GM12878 (cell line): Measurements from ENCODE around the gene TTC4. TPM values are rescaled to one million over a fixed set of nuclear protein-coding genes. Genes with fewer than 3 reads are reported as not detected.

Experiments used
- ATAC-seq: fragments of 200-7000 bp; cut with Tn5 transposase; 3 replicates; pipeline ENCODE4 v1.9.1; 2020; ENCODE audit warnings: mild to moderate bottlenecking, moderate library complexity
- BruUV-seq: library from RNA; stranded (reverse); fragments of 400-500 nt; replicated peaks from 2 replicates; lab custom pipeline; 2021; lab: Mats Ljungman, UMichigan
- CTCF ChIA-PET: fragments of 300-600 bp; sonication (Branson Sonifier 250); formaldehyde crosslinking; extraction: SDS; loops from one replicate; lab custom pipeline; 2021; ENCODE audit warnings: inconsistent platforms; lab: Yijun Ruan, JAX
- POLR2A ChIA-PET: fragments of 350-600 bp; formaldehyde crosslinking; extraction: SDS; loops from one replicate; lab custom pipeline; 2021; ENCODE audit warnings: inconsistent platforms; lab: Charles Lee
- RAD21 ChIA-PET: fragments of 300-600 bp; sonication (Branson Sonifier 250); formaldehyde crosslinking; loops from one replicate; lab custom pipeline; 2023; ENCODE audit warnings: antibody characterized with exemption; ENCODE audit not compliant: unreplicated experiment; lab: Charles Lee
- SMC1A ChIA-PET: fragments of 300-600 bp; sonication (Branson Sonifier 250); formaldehyde crosslinking; loops from one replicate; lab custom pipeline; 2023; ENCODE audit not compliant: unreplicated experiment, uncharacterized antibody; lab: Charles Lee
- DNase-seq: peaks from one replicate; pipeline ENCODE4 v3.0.0-alpha.2; 2011; ENCODE audit warnings: low read depth, low spot score
- FAIRE-seq: peaks from 3 replicates; lab custom pipeline; 2011; peaks lifted over from hg19 to GRCh38; lab: Jason Lieb, UNC
- H2AFZ ChIP-seq: 2 replicates; pipeline ENCODE4 v1.6.0; 2011; ENCODE audit warnings: low read depth, low read length, control low read depth; ENCODE audit not compliant: control insufficient read depth
- H3K27ac ChIP-seq: 2 replicates; pipeline ENCODE4 v1.5.1; 2011; ENCODE audit warnings: control low read depth; ENCODE audit not compliant: control insufficient read depth, insufficient read depth
- H3K27me3 ChIP-seq, 2 experiments: replicated peaks in 1 of 2; 2 replicates each; pipeline versions ENCODE4 v1.6.0 to v1.6.1; 2011; ENCODE audit warnings: low read length in 1 of 2; ENCODE audit not compliant: control insufficient read depth in 2 of 2, insufficient read depth in 2 of 2
- H3K36me3 ChIP-seq, 2 experiments: 2 replicates each; pipeline ENCODE4 v1.5.1; 2011; ENCODE audit warnings: low read length in 1 of 2; ENCODE audit not compliant: control insufficient read depth in 2 of 2, insufficient read depth in 2 of 2
- H3K4me1 ChIP-seq: 2 replicates; pipeline ENCODE4 v1.6.1; 2011; ENCODE audit warnings: mild to moderate bottlenecking, low read length, moderate library complexity, mixed read lengths; ENCODE audit not compliant: control insufficient read depth, insufficient read depth
- H3K4me2 ChIP-seq: 2 replicates; pipeline ENCODE4 v1.6.0; 2011; ENCODE audit warnings: control low read depth; ENCODE audit not compliant: control insufficient read depth, insufficient read depth
- H3K4me3 ChIP-seq: fragments of 200-600 bp; sonication (generic); 2 replicates; pipeline ENCODE4 v1.5.1; 2016
- H3K79me2 ChIP-seq: 2 replicates; pipeline ENCODE4 v1.6.0; 2011; ENCODE audit warnings: low read length; ENCODE audit not compliant: control insufficient read depth, insufficient read depth
- H3K9ac ChIP-seq: 2 replicates; pipeline ENCODE4 v1.8.0; 2011; ENCODE audit warnings: low read length, control low read depth, mixed read lengths; ENCODE audit not compliant: control insufficient read depth, insufficient read depth
- H3K9me3 ChIP-seq: replicated peaks from 3 replicates; pipeline ENCODE4 v1.5.1; 2011; ENCODE audit warnings: mild to moderate bottlenecking, low read length; ENCODE audit not compliant: control insufficient read depth, insufficient read depth
- H4K20me1 ChIP-seq: 2 replicates; pipeline ENCODE4 v1.6.0; 2011; ENCODE audit not compliant: control insufficient read depth, insufficient read depth
- CBX3 ChIP-seq: fragments of 200-600 bp; sonication (generic); IDR thresholded peaks from 2 replicates; pipeline ENCODE4 v1.6.1; 2016; ENCODE audit warnings: low read depth, borderline replicate concordance
- CREB1 ChIP-seq: IDR thresholded peaks from 2 replicates; pipeline ENCODE4 v1.6.1; 2012; ENCODE audit warnings: low read depth, mild to moderate bottlenecking, inconsistent platforms
- CREM ChIP-seq: IDR thresholded peaks from 2 replicates; pipeline ENCODE4 v1.6.1; 2014; ENCODE audit warnings: antibody characterized with exemption, low read depth
- GABPA ChIP-seq: IDR thresholded peaks from 2 replicates; pipeline ENCODE4 v1.6.1; 2014; ENCODE audit warnings: antibody characterized with exemption, low read depth, mild to moderate bottlenecking, inconsistent platforms
- MYC ChIP-seq: IDR thresholded peaks from 2 replicates; pipeline ENCODE4 v1.6.1; 2011; ENCODE audit warnings: mild to moderate bottlenecking, low read length, moderate library complexity, inconsistent platforms; ENCODE audit not compliant: insufficient read depth, insufficient replicate concordance, insufficient read length, severe bottlenecking
- NKRF ChIP-seq: fragments of 450-650 bp; conservative IDR thresholded peaks from 2 replicates; pipeline ENCODE4 v1.6.1; 2017; ENCODE audit warnings: mild to moderate bottlenecking, moderate library complexity
- PBX3 ChIP-seq: IDR thresholded peaks from 2 replicates; pipeline ENCODE4 v1.6.1; 2011; ENCODE audit warnings: mild to moderate bottlenecking, low read depth, low read length, moderate library complexity; ENCODE audit not compliant: insufficient replicate concordance
- SPI1 ChIP-seq: IDR thresholded peaks from 2 replicates; pipeline ENCODE4 v1.6.1; 2011; ENCODE audit warnings: low read depth, mild to moderate bottlenecking, low read length, moderate library complexity, borderline replicate concordance; ENCODE audit not compliant: insufficient read depth
- USF1 ChIP-seq: IDR thresholded peaks from 2 replicates; pipeline ENCODE4 v1.6.1; 2011; ENCODE audit warnings: borderline replicate concordance, low read depth, mild to moderate bottlenecking, moderate library complexity, mixed read lengths, low read length; ENCODE audit not compliant: insufficient read depth; ENCODE audit errors: extremely low read length
- YBX1 ChIP-seq: fragments of 450-650 bp; IDR thresholded peaks from 2 replicates; pipeline ENCODE4 v1.6.1; 2016; ENCODE audit warnings: antibody characterized with exemption
- ZNF217 ChIP-seq: fragments of 450-650 bp; IDR thresholded peaks from 2 replicates; pipeline ENCODE4 v1.6.1; 2017; ENCODE audit warnings: antibody characterized with exemption, mild to moderate bottlenecking
- ZZZ3 ChIP-seq: IDR thresholded peaks from 2 replicates; pipeline ENCODE4 v1.6.1; 2011; ENCODE audit warnings: low read depth; ENCODE audit not compliant: control insufficient read depth, insufficient read length
- in situ Hi-C: fragments of 300-500 bp; cut with MboI; formaldehyde crosslinking; loops from 9 replicates; pipeline ENCODE4 v1.14.3; 2018; ENCODE audit warnings: mixed read lengths
- intact Hi-C: fragments of 100-400 bp; cut with micrococcal nuclease; formaldehyde crosslinking; loops from one replicate; pipeline ENCODE4 v1.14.2; 2022; ENCODE audit not compliant: unreplicated experiment
- polyA plus RNA-seq, 11 experiments: library from polyadenylated mRNA; depleted of rRNA in 4 of 11; unstranded in 6 of 11; stranded (reverse) in 5 of 11; fragments of >200 nt; fragmentation: Nextera tagmentation in 4 of 11; fragmentation: Illumina TruSeq in 1 of 11; extraction: Ambion mirVana in 4 of 11; extraction: Trizol in 1 of 11; gene quantifications; 1 replicate in 1 of 11; 2 replicates in 10 of 11; pipeline versions ENCODE4 v1.2.1 to v1.2.3, GENCODE V29; 2011 to 2016; ENCODE audit warnings: inconsistent platforms in 2 of 11, missing spikeins in 2 of 11, low read depth in 1 of 11
- total RNA-seq, 4 experiments: library from RNA; depleted of rRNA in 3 of 4; stranded (reverse); fragments of >200 nt in 3 of 4; fragmentation: Illumina TruSeq in 1 of 4; extraction: Trizol in 1 of 4; gene quantifications; 2 replicates each; pipeline versions ENCODE4 v1.2.1 to v1.2.3, GENCODE V29; 2013 to 2021

TTC4 gene
- total and polyA plus RNA-seq, 10 of the 15 experiments (the other 5 are each of a cell fraction or from before 2014, with no cell fraction given): 23.4 to 50.5 (median 36.0) TPM

- TF ChIP-seq NKRF: no peak
- TF ChIP-seq, all 136 proteins: peak for 0
These were observed 6.1 kb downstream of the TTC4 start (continued) for GRCh38 chr1:54721719-54722118.

GRCh38 chr1:54723985-54724384 lies 8.3 kb downstream of the TTC4 start:
- intact Hi-C loops (no loop called here), in situ Hi-C loops (no loop called here)
- no peak overlapping the region for H3K9ac ChIP-seq
- ChIA-PET RAD21 (no interaction called here), SMC1A (interaction anchor here (1.0 kb wide), 1 partner anchor 51 kb away, joined by 3 read pairs; no protein-coding TSS in a partner anchor), CTCF (interaction anchor here (0.9 to 1.2 kb wide), 2 partner anchors 9 to 11 kb away, joined by 3 to 4 read pairs; no protein-coding TSS in a partner anchor), POLR2A (interaction anchor here (0.5 to 1.0 kb wide), 2 partner anchors 10 to 173 kb away, joined by 3 read pairs; no protein-coding TSS in a partner anchor)
- no peaks in the 10 kb centered on the region for H3K4me1 ChIP-seq
- H3K4me2 ChIP-seq: no peak overlapping the region
- DNase-seq (no peak), FAIRE-seq (no peak)
- BruUV-seq: no TSS peak
- H2AFZ ChIP-seq: no peak overlapping the region
- H3K4me3 ChIP-seq: no peak overlapping the region
- peaks cover 0 to 24% of the 10 kb centered on the region in 2 experiments for H3K36me3 ChIP-seq
- H4K20me1 ChIP-seq: no peaks in the 10 kb centered on the region
- H3K79me2 ChIP-seq: no peaks in the 10 kb centered on the region; the same call in 1 of the 2 replicates
- no peak overlapping the region for H3K27ac ChIP-seq
- H3K9me3 ChIP-seq: no peaks in the 10 kb centered on the region; the same call in 2 of the 3 replicates
- no peaks in the 10 kb centered on the region for H3K27me3 ChIP-seq
- no peak for TF ChIP-seq CBX3
- TF ChIP-seq CREM: no peak
- no peak for TF ChIP-seq ZZZ3
- no peak for TF ChIP-seq GABPA
- no peak for TF ChIP-seq CREB1
- no peak for TF ChIP-seq SPI1
- TF ChIP-seq MYC: no peak
- TF ChIP-seq PBX3: no peak
- TF ChIP-seq ZNF217: no peak
- TF ChIP-seq USF1: no peak
- no peak for TF ChIP-seq YBX1
- TF ChIP-seq, all 136 proteins: peak for 0
- no peak for ATAC-seq
